DOHH2 (cell line): ENCODE results near the gene MTHFR.

Source experiments
- H3F3A ChIP-seq: fragments of 200-600 bp; sonication (generic), shearing (Covaris generic); 2 replicates; pipeline ENCODE4 v1.6.0; 2016; ENCODE audit warnings: antibody characterized with exemption, mild to moderate bottlenecking; ENCODE audit not compliant: control insufficient read depth, insufficient read depth
- H3K27ac ChIP-seq: fragments of 200-600 bp; sonication (generic); 2 replicates; pipeline ENCODE4 v1.5.1; 2014; ENCODE audit warnings: low read depth, mild to moderate bottlenecking, low read length, moderate library complexity
- H3K27me3 ChIP-seq: fragments of 200-600 bp; sonication (generic); 2 replicates; pipeline ENCODE4 v1.6.1; 2014; ENCODE audit warnings: mild to moderate bottlenecking, low read length, mixed read lengths; ENCODE audit not compliant: control insufficient read depth
- H3K36me3 ChIP-seq: fragments of 200-600 bp; sonication (generic); 2 replicates; pipeline ENCODE4 v1.6.1; 2014; ENCODE audit warnings: mild to moderate bottlenecking, low read length, moderate library complexity, mixed read lengths; ENCODE audit not compliant: control insufficient read depth
- H3K4me1 ChIP-seq: fragments of 200-600 bp; sonication (generic); 2 replicates; pipeline ENCODE4 v1.6.1; 2014; ENCODE audit warnings: mild to moderate bottlenecking, low read length, mixed read lengths; ENCODE audit not compliant: control insufficient read depth
- H3K4me2 ChIP-seq: fragments of 200-600 bp; sonication (generic); 2 replicates; pipeline ENCODE4 v1.6.0; 2014; ENCODE audit warnings: mild to moderate bottlenecking, low read length, moderate library complexity
- H3K4me3 ChIP-seq: fragments of 200-600 bp; sonication (generic); 2 replicates; pipeline ENCODE4 v1.5.1; 2014; ENCODE audit warnings: mild to moderate bottlenecking, low read length, mixed read lengths
- H3K79me2 ChIP-seq: fragments of 200-600 bp; sonication (generic); 2 replicates; pipeline ENCODE4 v1.6.1; 2014; ENCODE audit warnings: mild to moderate bottlenecking, low read length, mixed read lengths; ENCODE audit not compliant: control insufficient read depth
- H3K9me2 ChIP-seq: fragments of 200-600 bp; sonication (generic); replicated peaks from 2 replicates; pipeline ENCODE4 v1.6.1; 2014; ENCODE audit warnings: mild to moderate bottlenecking, low read length, mixed read lengths; ENCODE audit not compliant: control insufficient read depth
- H3K9me3 ChIP-seq: fragments of 200-600 bp; sonication (generic); 2 replicates; pipeline ENCODE4 v1.6.1; 2014; ENCODE audit warnings: antibody characterized with exemption, low read length, mixed read lengths; ENCODE audit not compliant: control insufficient read depth, insufficient read depth
- H4K20me1 ChIP-seq: fragments of 200-600 bp; sonication (generic); 2 replicates; pipeline ENCODE4 v1.6.0; 2014; ENCODE audit warnings: low read depth, mild to moderate bottlenecking, antibody characterized with exemption, low read length, moderate library complexity; ENCODE audit not compliant: control insufficient read depth, insufficient read depth
- CTCF ChIP-seq: fragments of 200-600 bp; sonication (generic); IDR thresholded peaks from one replicate; pipeline ENCODE4 v1.5.1; 2014; ENCODE audit warnings: antibody characterized with exemption, mild to moderate bottlenecking, low read depth, low read length; ENCODE audit not compliant: poor library complexity, severe bottlenecking
- EZH2phosphoT487 ChIP-seq: fragments of 200-600 bp; sonication (generic); IDR thresholded peaks from 2 replicates; pipeline ENCODE4 v1.6.1; 2017; ENCODE audit warnings: borderline replicate concordance, mild to moderate bottlenecking, antibody characterized with exemption, low read length, moderate library complexity, mixed read lengths

Gene MTHFR

GRCh38 chr1:11787804-11788436 is 17.8 kb downstream of the MTHFR start:
- Histone ChIP-seq H3K79me2 (no peaks in the 10 kb centered on the region), H3K4me3 (no peak overlapping the region), H3K9me3 (no peaks in the 10 kb centered on the region), H3K27me3 (no peaks in the 10 kb centered on the region), H3K27ac (no peak overlapping the region), H3F3A (peaks cover 9% of the 10 kb centered on the region), H4K20me1 (no peaks in the 10 kb centered on the region), H3K9me2 (no peaks in the 10 kb centered on the region), H3K4me2 (no peak overlapping the region), H3K36me3 (peaks cover 20% of the 10 kb centered on the region; the same call in 1 of the 2 replicates), H3K4me1 (peaks cover 35% of the 10 kb centered on the region)
- TF ChIP-seq CTCF = no peak
- TF ChIP-seq EZH2phosphoT487 = no peak

- no peaks in the 10 kb centered on the region for H3K27me3 ChIP-seq
- H3F3A ChIP-seq = peaks cover 9% of the 10 kb centered on the region
- no peaks in the 10 kb centered on the region for H3K9me3 ChIP-seq
- H3K4me3 ChIP-seq = no peak overlapping the region
- H3K4me2 ChIP-seq = no peak overlapping the region
- H3K9me2 ChIP-seq = no peaks in the 10 kb centered on the region
- H3K4me1 ChIP-seq = peaks cover 35% of the 10 kb centered on the region
- no peak overlapping the region for H3K27ac ChIP-seq
- peaks cover 16% of the 10 kb centered on the region; the same call in 1 of the 2 replicates for H3K36me3 ChIP-seq
- no peaks in the 10 kb centered on the region for H3K79me2 ChIP-seq
- no peak for TF ChIP-seq EZH2phosphoT487
- TF ChIP-seq CTCF = no peak
- no peaks in the 10 kb centered on the region for H4K20me1 ChIP-seq
Measured at GRCh38 chr1:11787251-11787803, 18.4 kb downstream of the MTHFR start.

GRCh38 chr1:11786168-11786567 is 19.6 kb downstream of the MTHFR start:
- Histone ChIP-seq H3K4me2 (peak overlapping the region; percentile 62), H3K9me2 (no peaks in the 10 kb centered on the region), H3K79me2 (no peaks in the 10 kb centered on the region), H4K20me1 (no peaks in the 10 kb centered on the region), H3K4me1 (peaks cover 31% of the 10 kb centered on the region), H3K27me3 (no peaks in the 10 kb centered on the region), H3K27ac (peak overlapping the region; percentile 56), H3K9me3 (no peaks in the 10 kb centered on the region), H3K4me3 (peak overlapping the region; percentile 34; the same call in 1 of the 2 replicates), H3F3A (peaks cover 9% of the 10 kb centered on the region), H3K36me3 (peaks cover 11% of the 10 kb centered on the region; the same call in 1 of the 2 replicates)
- no peak for TF ChIP-seq CTCF
- no peak for TF ChIP-seq EZH2phosphoT487
